Daoy (cell line): ENCODE data around the gene NEK5. TPM values are rescaled to one million over a fixed set of nuclear protein-coding genes. Genes with fewer than 3 reads are reported as not detected.
"Not testable (repeated sequence)": the region's sequence is repeated elsewhere in the genome, so short reads cannot be mapped to it uniquely, and the experiment has no call there.

Experiments used
- DNase-seq: peaks from one replicate; pipeline ENCODE4 v3.0.0-alpha.2; 2015; ENCODE audit warnings: low read depth
- total RNA-seq: library from RNA; depleted of rRNA; stranded (reverse); fragments of >200 nt; shearing (Covaris generic); gene quantifications from 2 replicates; pipeline ENCODE4 v1.2.3, GENCODE V29; 2014

NEK5 gene
- total RNA-seq, 1 experiment from 2014 or later: 0.23 TPM

DNA sequence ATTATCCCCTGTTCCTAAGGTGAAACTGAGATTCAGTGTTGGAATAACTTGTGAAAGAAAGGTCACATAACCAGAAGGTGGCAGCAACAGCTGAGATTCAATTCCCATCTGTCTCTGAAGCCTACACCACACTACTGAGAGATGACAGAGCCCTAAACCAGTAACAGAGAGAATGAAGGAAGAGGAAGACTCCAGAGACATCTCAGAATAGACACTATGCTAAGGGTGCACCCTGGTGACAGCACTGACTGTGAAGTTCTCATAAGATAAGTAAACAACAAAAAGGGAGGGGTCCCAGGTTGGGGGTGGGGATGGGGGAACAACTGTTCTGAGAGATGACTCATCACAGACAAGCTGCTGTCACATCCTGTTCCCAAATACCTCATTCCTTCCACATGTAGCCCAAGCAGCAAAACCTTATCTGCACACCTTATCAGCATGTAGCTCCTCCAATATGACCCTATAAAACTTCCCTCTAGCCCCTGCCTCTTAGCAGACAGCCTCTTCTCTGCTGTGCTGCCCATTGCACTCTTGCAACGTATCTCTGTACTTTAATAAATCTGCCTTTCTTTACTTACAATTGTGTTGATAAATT lies 57.8 kb downstream of the NEK5 start:
- DNase-seq: peak; percentile 15

DNA sequence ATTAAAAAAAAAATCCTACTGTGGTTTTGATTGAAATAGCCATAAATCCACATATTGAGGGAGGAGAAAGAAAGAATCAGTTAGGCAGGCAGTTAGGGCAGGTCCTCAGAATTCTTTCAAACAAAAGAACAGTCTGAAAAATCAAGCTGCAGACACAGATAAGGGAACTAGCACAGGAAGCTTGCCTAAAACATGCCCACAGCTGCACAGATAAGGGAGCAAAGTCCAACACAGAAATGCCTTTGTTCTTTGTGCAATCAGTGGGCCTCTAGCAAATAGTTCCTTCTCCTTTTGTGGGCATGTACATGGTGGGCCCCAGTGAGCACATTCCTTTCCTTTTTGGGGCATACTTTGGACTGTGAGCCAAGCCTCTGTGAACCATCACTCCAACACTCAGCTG lies 61.6 kb downstream of the NEK5 start:
- no peak for DNase-seq

DNA sequence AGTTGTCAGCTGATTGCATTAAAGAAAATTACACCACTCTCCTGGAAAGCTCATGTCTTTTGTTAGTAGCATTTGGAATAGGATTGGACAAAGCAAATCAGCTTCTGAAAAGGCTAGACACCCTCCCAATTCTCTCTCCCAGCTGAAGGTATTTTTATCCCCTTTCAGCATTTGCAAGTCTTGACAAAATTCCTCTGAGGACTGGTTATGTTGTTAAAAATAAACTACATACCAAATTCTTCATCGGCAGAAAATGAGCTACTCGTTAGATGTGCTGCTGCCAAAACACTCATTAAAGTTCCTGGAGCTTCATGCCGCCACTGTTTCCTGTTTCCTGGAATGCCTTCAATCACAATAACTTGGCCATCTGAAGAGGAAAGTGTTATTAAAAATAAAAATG lies 67.3 kb downstream of the NEK5 start:
- no peak for DNase-seq

DNA sequence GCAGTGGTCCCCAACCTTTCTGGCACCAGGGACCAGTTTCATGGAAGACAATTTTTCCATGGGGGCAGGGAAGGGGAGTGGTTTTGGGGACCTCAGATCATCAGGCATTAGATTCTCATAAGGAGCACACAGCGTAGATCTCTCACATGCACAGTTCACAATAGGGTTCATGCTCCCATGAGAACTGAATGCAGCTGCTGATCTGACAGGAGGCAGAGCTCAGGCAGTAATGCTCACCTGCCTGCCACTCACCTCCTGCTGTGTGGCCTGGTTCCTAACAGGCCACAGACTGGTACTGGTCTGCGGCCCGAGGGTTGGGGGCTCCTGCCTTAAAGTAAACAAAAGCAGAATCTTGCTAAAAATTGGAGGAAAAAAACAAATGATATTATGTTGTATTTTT lies 67.8 kb downstream of the NEK5 start:
- DNase-seq: not testable (repeated sequence)

DNA sequence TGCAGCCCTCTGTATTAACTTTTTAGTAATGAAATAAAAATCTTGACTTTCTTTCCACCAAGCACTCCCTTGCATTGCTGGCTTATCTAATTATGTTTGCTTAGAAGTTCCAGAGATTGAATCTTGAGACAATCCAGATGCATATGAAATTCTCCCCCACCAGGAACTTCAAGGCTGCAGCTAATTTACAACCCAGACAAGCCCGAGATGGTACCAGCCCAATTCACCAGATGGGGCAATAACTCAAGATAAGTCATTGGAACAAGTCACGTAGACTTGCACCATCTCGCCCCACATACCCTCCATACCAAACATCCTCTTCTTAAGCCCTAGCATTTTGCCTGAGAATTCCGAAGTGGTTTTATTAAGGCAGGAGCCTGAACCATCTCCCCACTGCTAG lies 75.4 kb downstream of the NEK5 start:
- DNase-seq: no peak

DNA sequence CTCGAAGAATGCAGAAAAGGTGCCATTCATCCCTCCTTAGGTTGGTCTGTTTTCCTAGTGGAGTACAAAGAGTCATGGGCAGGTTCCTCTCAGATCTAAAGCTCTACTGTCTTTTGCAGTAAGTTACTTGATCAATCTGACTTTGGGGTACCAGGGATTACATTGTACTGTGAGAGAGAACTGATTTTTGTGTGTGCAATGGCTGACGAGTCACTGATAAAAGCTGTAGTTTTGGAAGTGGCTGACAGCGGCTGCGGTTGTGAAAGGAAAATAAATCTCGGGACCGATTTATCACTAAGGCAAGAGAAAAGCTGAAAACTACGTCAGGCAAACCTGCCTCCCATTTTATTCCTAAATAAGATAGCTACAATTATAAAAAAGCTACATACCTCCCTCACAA lies 77.5 kb downstream of the NEK5 start:
- DNase-seq: no peak

DNA sequence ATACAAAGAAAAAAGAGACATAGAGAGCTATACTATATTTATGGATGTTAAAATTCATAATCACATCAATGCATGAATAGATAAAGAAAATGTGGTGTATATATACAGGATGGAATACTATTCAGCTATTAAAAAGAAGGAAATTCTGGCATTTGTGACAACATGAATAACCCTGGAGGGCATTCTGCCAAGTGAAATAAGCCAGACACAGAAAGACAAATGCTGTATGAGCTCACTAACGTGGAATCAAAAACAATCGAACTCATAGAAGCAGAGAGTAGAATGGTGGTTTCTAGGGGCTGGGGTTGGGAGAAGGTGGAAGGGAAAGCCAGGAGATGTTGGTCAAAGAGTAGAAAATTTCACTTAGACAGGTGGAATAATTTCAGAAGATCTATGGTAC lies 80.4 kb downstream of the NEK5 start:
- DNase-seq: peak; percentile 21

DNA sequence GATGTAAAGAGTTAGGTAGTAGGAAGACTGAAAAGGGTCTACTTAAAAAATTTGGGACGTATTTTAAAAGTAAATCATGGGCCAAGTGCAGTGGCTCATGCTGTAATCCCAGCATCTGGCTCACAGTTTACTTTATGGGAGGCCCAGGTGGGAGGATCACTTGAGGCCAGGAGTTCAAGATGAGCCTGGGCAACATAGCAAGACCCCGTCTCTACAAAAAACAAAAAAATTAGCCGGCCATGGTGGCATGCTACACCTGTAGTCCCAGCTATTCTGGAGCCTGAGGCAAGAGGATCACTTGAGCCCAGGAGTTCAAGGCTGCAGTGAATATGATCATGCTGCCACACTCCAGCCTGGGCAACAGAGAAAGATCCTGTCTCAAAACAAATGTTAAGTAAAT lies 81.4 kb downstream of the NEK5 start:
- DNase-seq: no peak

DNA sequence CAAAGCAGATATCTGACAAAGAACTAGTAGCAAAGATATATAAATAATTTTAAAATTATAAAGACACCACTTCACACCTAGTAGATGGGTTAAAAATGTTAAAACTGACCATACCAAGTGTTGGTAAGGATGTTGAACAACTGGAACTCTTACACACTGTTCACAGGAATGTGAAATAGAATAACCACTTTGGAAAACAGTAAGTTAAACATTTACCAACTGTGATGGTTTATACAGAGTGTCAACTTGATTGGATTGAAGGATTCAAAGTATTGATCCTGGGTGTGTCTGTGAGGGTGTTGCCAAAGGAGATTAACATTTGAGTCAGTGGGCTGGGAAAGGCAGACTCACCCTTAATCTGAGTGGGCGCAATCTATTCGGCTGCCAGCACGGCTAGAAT lies 85.2 kb downstream of the NEK5 start:
- no peak for DNase-seq

DNA sequence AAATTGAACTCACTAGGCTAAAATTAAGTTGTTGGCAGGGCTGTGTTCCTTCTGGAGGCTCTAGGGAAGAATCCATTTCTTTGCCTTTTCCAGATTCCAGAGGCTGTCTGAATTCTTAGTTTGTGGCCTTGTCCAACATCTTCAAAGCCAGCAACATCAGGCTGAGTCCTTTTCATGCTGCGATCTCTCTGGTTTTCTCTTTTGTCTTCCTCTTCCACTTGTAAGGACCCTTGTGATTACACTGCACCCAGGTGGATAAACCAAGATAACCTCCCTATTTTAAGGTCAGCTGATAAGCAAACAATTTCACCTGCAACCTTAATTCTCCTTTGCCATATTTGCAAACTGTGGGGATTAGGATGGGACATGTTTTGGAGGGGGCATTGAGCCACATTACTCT lies 92.8 kb downstream of the NEK5 start:
- DNase-seq: no peak

DNA sequence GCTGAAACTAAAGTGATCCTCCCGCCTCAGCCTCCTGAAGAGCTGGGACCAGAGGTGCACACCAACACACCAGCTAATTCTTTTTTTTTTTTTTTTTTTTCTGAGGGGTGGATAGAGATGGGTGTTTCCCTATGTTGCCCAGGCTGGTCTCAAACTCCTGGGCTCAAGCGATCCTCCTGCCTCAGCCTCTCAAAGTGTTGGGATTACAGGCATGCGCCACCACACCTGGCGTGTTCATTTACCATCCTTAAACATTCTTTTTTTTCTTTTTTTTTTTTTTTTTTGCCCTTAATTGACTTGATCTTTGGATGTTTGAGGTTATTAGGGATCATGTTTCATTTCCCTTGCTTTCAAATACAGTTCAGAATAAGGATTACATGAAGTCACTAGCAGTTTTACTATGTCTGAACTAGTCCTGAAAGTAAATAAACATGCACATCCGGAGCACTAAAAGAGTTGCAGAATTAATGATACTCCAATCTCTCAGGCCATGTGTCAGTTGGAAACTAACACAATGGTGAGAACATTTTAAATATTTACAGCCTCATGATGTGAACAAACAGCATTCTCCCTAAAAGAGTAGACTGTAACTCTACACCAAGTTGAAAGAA lies 94.2 kb downstream of the NEK5 start:
- no peak for DNase-seq

DNA sequence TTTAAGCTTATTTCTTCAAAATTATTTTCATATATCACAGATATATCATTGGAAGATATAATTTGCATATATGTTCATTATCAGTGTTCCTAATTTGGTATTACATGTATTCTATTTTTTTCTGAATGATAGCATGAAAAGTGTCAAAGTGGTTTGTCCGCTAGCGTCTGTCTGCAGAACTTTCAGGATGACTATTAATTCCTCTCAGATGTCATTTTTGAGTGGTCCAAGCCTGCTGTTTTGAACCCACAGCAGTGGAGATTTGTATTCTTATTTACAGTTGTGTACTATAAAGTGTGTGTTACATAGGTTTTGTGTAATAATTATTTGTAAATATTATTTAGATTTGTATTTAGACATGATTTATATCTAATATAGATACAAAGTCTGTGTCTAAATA lies 95.8 kb downstream of the NEK5 start:
- DNase-seq: no peak

DNA sequence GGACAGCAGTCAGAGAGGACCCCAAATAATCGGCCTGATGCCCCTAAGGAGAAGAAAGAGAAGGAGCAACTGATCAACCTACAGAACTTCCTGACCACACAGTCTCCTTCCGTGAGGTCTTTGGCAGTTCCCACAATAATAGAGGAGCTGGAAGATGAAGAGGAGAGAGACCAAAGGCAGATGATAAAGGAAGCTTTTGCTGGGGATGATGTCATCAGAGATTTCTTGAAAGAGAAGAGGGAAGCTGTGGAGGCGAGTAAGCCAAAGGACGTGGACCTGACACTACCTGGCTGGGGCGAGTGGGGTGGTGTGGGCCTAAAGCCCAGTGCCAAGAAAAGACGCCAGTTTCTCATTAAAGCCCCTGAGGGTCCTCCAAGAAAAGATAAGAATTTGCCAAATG lies 98.5 kb downstream of the NEK5 start:
- DNase-seq: not testable (repeated sequence)

DNA sequence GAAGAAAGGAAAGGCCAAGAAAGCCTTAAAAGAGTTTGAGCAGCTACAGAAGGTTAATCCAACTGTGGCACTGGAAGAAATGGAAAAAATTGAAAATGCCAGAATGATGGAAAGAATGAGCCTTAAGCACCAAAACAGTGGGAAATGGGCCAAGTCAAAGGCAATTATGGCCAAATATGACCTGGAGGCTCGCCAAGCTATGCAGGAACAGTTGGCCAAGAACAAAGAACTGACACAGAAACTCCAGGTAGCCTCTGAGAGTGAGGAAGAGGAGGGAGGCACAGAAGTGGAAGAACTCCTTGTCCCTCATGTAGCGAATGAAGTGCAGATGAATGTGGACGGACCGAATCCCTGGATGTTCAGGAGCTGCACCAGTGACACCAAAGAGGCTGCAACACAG lies 99.3 kb downstream of the NEK5 start:
- no peak for DNase-seq

DNA sequence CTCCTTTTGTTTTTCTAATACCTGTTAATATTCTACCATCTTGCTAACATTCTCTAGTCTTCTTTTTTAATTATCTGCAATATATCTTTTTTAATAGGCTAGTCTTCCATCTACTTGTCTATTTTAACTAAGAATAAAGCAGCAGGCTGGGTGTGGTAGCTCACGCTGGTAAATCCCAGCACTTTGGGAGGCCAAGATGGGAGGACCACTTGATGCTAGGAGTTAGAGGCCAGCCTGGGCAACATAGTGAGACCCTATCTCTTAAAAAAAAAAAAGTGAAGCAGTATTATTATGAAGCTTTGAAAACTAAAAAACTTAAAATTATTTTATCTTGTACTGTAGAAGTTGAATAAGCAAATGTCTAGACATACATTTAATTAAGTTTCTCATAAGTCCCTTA lies 101.0 kb downstream of the NEK5 start:
- no peak for DNase-seq

DNA sequence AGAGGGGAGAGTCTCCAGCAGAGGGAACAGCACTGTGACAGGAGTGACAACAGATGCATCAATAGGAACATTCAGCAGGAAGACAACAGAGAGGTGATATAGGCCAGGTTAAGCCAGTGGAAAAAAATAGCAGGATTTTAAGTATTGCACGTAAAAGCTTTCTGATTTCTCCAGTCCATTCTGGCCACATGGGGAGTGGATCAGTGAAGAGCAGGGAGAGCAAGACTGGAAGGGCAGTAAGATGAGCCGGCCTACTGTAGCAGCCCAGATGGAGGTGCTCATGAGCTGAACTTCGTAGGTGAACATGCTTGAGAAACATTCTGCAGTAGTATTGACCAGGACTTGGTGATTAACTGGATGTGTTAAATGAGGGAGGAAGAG lies 102.6 kb downstream of the NEK5 start:
- DNase-seq: no peak

DNA sequence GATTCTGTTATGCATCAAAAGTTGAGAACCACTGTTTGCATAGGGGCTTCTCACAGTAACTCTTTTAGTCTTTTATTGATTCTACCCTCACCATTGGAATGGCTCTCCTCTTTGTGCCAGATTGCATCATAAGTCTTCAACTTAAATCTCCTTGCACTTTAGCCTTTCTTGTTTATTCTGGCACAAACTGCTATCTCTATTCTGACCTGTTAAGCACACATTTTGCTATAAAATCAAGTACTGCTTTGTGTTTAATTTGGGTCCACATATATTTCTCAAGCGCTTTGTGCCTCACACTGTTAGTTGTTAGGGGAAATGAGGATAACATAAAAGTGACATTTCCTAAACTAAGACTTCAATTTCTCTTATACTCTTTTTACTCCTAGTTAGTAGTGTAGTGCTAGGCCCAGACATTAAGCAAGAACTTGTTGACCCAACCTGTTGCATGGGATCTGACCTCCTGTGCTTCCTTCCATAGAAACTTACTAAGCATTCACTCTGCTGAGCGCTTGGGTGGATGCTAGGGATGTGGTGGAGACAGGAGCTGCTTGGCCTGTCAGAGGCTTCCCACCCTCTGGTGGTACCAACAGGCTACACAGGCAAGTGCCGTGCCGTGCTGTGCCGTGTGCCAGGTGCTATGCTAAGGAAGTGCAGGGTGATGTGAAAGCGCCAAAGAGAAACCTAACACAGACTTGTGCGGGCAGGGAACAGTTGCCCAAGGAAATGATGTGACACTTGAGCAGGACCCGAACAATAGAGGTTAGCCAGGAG lies 103.2 kb downstream of the NEK5 start:
- DNase-seq: no peak

DNA sequence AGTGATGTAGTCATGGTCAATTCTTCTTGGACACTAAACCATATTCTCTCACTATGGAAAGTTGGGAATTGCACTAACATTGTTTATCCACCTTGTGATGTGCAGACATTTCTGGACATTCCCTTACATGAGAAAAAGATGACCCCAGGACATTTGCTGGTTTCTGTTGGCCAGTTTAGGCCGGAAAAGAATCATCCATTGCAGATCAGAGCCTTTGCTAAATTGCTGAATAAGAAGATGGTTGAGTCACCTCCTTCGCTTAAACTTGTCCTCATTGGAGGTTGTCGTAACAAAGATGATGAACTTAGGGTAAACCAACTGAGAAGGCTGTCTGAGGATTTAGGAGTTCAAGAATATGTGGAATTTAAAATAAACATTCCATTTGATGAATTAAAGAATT lies 104.4 kb downstream of the NEK5 start, which contains the start of gene UTP14C:
Gene UTP14C, plus strand, starts transcription at position 211 of the 400 bp plus-strand sequence. CDS start 4,114 bp downstream, outside the sequence.
- no peak for DNase-seq

DNA sequence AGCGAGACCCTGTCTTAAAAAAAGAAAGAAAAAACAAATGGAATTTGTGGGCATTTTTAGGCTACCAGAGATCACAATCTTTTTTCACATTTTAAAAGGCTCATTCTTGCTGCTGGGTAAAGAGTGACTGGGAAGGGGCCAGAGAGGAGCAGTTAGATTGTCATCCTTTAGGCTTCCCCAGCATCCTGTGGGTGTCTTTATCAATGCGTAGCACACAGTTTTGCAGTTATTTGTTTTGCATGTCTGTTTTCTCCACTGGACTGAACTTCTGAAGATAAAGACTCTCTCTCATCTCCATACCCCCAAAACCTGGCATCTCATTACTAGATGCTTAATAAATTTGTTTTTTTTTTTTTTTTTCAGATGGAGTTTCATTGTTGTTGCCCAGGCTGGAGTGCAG lies 106.5 kb downstream of the NEK5 start:
- DNase-seq: no peak

DNA sequence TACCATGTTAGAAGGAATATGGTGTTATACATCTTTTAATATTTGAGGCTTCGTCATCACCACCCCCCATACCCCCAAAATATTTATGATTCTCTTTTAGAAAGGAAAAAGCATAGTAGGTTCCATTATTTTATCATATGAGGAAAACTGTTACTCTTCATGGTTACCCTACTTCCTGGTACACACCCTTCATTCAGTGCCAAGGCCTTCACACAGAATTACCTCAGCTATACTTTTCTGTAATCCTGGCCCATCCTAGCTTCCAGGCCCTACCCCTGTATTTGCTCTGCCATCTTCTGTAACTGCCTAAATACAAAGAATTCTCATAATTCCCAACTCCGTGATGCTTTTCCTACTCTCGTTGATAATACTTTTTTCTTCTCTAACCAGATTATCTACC lies 108.7 kb downstream of the NEK5 start:
- DNase-seq: no peak

DNA sequence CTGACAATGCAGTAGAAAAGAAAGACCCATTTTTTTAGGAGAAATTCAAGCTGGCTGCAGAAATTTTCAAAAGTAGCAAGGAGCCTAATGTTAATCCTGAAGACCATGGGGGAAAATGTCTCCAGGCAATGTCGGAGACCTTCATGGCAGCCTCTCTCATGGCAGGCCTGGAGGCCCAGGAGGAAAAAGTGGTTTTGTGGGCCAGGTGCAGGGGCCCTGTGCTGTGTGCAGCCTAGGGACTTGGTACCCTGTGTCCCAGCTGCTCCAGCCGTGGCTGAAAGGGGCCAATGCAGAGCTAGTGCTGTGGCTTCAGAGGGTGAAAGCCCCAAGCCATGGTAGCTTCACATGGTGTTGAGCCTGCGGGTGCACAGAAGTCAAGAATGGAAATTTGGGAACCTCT lies 112.6 kb downstream of the NEK5 start:
- DNase-seq: no peak

DNA sequence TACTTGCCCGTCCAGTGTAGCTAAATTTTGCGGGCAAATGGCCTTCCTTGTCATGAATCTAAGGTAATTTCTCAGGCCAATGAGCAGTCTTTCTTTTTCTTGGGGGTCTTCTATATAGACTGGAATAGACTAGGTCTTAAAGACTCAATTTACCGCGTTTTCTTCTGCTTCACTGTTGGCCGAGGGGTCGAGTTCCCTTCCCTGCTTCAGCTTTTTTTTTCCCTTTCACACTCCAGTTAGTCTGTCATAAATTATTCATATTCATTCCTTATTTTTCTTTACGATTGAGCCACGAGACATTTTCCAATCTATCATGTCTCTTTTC lies 116.4 kb downstream of the NEK5 start:
- no peak for DNase-seq
